ENCODE results near the gene PTGDS. TPM values are rescaled to one million over a fixed set of nuclear protein-coding genes. Genes with fewer than 3 reads are reported as not detected.

PTGDS gene
- total RNA-seq, 1 experiment from 2014 or later = 2.2 TPM

DNA sequence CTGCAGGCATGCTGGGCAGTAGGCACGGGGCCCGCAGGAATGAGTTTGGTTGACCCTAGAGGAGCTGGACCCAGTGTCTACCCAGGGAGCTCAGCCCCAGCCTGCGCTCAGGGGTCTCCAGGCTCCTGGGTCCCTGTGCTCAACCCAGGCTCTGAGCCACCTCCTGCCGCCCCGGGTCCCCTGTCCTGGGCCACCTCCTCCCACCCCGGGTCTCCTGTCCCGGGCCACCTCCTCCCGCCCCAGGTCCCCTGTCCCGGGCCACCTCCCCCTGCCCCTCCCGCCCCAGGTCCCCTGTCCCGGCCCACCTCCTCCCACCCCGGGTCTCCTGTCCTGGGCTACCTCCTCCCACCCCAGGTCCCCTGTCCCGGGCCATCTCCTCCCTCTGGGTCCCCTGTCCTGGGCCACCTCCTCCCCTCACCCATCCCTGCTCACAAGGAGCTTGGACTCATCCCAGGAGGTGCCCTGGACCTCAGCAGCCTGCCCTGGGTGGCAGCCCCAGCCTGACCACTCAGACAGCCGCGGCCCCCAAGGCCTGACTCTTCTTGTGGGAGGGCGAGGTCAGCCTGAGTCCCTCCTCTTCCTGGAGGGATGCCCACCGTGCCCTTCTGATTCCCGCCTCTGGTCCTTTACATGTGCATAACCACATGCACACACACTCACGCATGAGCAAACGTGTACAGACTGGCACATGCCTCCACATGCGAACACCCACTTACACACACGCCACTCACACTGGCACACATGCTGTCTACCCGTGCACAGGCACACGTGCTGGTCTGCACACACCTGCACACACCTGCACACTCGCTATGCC, 22.8 kb upstream of the PTGDS start:
- no peaks in the 10 kb centered on the region for H3K4me1 Mint-ChIP-seq
- no peaks in the 10 kb centered on the region for H3K27me3 Mint-ChIP-seq (ENCODE audit: low read depth)
- no peaks in the 10 kb centered on the region for H3K36me3 Mint-ChIP-seq
- POLR2A ChIA-PET = no interaction called here
- no peak overlapping the region; the same call in 1 of the 2 replicates for H3K27ac Mint-ChIP-seq
- CTCF ChIA-PET = interaction anchor here (0.8 to 2.9 kb wide), 4 partner anchors 21 to 81 kb away, joined by 4 to 17 read pairs (median 4); no protein-coding TSS in a partner anchor
- no peak overlapping the region for H3K4me3 Mint-ChIP-seq
- ATAC-seq (no peak), DNase-seq (ENCODE audit: low spot score) (no peak)
- TF ChIP-seq ZNF416 (CRISPR knock-in tag; IDR thresholded peaks at IDR 0.05) = no peak
- TF ChIP-seq JUN (CRISPR knock-in tag; IDR thresholded peaks at IDR 0.05) = no peak
- TF ChIP-seq, protein P1, sequence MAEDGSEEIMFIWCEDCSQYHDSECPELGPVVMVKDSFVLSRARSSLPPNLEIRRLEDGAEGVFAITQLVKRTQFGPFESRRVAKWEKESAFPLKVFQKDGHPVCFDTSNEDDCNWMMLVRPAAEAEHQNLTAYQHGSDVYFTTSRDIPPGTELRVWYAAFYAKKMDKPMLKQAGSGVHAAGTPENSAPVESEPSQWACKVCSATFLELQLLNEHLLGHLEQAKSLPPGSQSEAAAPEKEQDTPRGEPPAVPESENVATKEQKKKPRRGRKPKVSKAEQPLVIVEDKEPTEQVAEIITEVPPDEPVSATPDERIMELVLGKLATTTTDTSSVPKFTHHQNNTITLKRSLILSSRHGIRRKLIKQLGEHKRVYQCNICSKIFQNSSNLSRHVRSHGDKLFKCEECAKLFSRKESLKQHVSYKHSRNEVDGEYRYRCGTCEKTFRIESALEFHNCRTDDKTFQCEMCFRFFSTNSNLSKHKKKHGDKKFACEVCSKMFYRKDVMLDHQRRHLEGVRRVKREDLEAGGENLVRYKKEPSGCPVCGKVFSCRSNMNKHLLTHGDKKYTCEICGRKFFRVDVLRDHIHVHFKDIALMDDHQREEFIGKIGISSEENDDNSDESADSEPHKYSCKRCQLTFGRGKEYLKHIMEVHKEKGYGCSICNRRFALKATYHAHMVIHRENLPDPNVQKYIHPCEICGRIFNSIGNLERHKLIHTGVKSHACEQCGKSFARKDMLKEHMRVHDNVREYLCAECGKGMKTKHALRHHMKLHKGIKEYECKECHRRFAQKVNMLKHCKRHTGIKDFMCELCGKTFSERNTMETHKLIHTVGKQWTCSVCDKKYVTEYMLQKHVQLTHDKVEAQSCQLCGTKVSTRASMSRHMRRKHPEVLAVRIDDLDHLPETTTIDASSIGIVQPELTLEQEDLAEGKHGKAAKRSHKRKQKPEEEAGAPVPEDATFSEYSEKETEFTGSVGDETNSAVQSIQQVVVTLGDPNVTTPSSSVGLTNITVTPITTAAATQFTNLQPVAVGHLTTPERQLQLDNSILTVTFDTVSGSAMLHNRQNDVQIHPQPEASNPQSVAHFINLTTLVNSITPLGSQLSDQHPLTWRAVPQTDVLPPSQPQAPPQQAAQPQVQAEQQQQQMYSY (CRISPR knock-in tag; IDR thresholded peaks at IDR 0.05) = no peak
- TF ChIP-seq SOX15 (CRISPR knock-in tag; IDR thresholded peaks at IDR 0.05) = no peak
- TF ChIP-seq, protein P2, sequence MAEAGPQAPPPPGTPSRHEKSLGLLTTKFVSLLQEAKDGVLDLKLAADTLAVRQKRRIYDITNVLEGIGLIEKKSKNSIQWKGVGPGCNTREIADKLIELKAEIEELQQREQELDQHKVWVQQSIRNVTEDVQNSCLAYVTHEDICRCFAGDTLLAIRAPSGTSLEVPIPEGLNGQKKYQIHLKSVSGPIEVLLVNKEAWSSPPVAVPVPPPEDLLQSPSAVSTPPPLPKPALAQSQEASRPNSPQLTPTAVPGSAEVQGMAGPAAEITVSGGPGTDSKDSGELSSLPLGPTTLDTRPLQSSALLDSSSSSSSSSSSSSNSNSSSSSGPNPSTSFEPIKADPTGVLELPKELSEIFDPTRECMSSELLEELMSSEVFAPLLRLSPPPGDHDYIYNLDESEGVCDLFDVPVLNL (CRISPR knock-in tag; IDR thresholded peaks at IDR 0.05; ENCODE audit: borderline replicate concordance, low read depth) = no peak
- TF ChIP-seq, protein P3, sequence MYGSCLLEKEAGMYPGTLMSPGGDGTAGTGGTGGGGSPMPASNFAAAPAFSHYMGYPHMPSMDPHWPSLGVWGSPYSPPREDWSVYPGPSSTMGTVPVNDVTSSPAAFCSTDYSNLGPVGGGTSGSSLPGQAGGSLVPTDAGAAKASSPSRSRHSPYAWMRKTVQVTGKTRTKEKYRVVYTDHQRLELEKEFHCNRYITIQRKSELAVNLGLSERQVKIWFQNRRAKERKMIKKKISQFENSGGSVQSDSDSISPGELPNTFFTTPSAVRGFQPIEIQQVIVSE (CRISPR knock-in tag; IDR thresholded peaks at IDR 0.05; ENCODE audit: borderline replicate concordance) = no peak
- TF ChIP-seq JAZF1 (CRISPR knock-in tag; IDR thresholded peaks at IDR 0.05) = no peak
- TF ChIP-seq, protein P4, sequence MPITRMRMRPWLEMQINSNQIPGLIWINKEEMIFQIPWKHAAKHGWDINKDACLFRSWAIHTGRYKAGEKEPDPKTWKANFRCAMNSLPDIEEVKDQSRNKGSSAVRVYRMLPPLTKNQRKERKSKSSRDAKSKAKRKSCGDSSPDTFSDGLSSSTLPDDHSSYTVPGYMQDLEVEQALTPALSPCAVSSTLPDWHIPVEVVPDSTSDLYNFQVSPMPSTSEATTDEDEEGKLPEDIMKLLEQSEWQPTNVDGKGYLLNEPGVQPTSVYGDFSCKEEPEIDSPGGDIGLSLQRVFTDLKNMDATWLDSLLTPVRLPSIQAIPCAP (CRISPR knock-in tag; IDR thresholded peaks at IDR 0.05) = no peak
- no peak for TF ChIP-seq NFYB (CRISPR knock-in tag; conservative IDR thresholded peaks at IDR 0.05; ENCODE audit: low read depth)
- TF ChIP-seq, protein P5, sequence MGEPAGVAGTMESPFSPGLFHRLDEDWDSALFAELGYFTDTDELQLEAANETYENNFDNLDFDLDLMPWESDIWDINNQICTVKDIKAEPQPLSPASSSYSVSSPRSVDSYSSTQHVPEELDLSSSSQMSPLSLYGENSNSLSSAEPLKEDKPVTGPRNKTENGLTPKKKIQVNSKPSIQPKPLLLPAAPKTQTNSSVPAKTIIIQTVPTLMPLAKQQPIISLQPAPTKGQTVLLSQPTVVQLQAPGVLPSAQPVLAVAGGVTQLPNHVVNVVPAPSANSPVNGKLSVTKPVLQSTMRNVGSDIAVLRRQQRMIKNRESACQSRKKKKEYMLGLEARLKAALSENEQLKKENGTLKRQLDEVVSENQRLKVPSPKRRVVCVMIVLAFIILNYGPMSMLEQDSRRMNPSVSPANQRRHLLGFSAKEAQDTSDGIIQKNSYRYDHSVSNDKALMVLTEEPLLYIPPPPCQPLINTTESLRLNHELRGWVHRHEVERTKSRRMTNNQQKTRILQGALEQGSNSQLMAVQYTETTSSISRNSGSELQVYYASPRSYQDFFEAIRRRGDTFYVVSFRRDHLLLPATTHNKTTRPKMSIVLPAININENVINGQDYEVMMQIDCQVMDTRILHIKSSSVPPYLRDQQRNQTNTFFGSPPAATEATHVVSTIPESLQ (CRISPR knock-in tag; IDR thresholded peaks at IDR 0.05) = no peak
- TF ChIP-seq TP53 (CRISPR knock-in tag; IDR thresholded peaks at IDR 0.05) = no peak
- no peak for TF ChIP-seq ELF4 (CRISPR knock-in tag; IDR thresholded peaks at IDR 0.05; ENCODE audit: low read depth)
- no peak for TF ChIP-seq ZNF121 (CRISPR knock-in tag; IDR thresholded peaks at IDR 0.05)
- peaks cover 9% of the 10 kb centered on the region for H3K9me3 Mint-ChIP-seq

DNA sequence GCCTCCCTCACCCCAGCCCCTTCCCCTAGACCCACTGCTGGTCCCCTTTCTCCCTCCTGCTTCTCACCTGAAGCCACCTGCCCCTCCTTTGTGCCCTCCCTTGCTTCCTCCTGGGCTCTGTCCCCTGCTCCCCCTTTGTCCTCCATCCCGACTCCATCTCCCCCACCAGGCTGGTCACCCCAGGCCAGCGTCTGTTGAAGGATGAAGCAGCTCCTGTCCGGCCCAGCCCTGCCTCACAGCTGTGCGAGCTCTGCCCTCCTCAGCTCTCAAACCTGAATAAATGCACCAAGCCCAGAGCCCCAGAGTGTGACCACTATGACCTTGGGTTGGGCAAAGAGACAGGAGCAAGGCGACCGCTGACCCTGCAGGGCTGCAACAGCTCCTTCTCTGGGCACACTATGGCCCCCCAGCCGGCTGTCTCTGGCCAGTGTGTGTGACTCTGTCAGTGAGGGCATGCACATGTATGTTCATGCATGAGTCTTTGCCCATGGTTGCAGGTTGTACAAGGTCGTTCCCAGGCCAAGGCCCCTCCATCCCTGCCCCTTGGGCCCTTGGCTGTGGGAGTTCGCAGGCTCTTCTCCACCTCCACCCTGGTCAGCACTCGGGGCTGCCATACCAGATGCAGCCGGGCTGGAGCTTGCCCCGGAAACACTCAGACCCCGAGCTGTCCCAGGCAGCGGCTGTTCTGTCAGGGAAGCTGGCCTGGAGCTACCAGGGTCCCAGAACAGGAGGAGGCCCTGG, 21.9 kb upstream of the PTGDS start:
- Mint-ChIP-seq H3K36me3 (no peaks in the 10 kb centered on the region), H3K27me3 (ENCODE audit: low read depth) (no peaks in the 10 kb centered on the region), H3K27ac (peak overlapping the region; percentile 70; the same call in 1 of the 2 replicates), H3K9me3 (peaks cover 9% of the 10 kb centered on the region), H3K4me1 (no peaks in the 10 kb centered on the region), H3K4me3 (no peak overlapping the region)
- ChIA-PET CTCF (interaction anchor here (1.4 to 2.9 kb wide), 3 partner anchors 20 to 80 kb away, joined by 4 to 17 read pairs (median 4); no protein-coding TSS in a partner anchor), POLR2A (no interaction called here)
- ATAC-seq (no peak), DNase-seq (ENCODE audit: low spot score) (no peak)
- no peak for TF ChIP-seq ZNF219 (CRISPR knock-in tag; IDR thresholded peaks at IDR 0.05; ENCODE audit: borderline replicate concordance)
- TF ChIP-seq, protein P6, sequence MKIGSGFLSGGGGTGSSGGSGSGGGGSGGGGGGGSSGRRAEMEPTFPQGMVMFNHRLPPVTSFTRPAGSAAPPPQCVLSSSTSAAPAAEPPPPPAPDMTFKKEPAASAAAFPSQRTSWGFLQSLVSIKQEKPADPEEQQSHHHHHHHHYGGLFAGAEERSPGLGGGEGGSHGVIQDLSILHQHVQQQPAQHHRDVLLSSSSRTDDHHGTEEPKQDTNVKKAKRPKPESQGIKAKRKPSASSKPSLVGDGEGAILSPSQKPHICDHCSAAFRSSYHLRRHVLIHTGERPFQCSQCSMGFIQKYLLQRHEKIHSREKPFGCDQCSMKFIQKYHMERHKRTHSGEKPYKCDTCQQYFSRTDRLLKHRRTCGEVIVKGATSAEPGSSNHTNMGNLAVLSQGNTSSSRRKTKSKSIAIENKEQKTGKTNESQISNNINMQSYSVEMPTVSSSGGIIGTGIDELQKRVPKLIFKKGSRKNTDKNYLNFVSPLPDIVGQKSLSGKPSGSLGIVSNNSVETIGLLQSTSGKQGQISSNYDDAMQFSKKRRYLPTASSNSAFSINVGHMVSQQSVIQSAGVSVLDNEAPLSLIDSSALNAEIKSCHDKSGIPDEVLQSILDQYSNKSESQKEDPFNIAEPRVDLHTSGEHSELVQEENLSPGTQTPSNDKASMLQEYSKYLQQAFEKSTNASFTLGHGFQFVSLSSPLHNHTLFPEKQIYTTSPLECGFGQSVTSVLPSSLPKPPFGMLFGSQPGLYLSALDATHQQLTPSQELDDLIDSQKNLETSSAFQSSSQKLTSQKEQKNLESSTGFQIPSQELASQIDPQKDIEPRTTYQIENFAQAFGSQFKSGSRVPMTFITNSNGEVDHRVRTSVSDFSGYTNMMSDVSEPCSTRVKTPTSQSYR (CRISPR knock-in tag; IDR thresholded peaks at IDR 0.05) = no peak
- TF ChIP-seq TCF7 (CRISPR knock-in tag; IDR thresholded peaks at IDR 0.05; ENCODE audit: low read depth) = no peak
- no peak for TF ChIP-seq ETV6 (CRISPR knock-in tag; IDR thresholded peaks at IDR 0.05)
- TF ChIP-seq, protein P7, sequence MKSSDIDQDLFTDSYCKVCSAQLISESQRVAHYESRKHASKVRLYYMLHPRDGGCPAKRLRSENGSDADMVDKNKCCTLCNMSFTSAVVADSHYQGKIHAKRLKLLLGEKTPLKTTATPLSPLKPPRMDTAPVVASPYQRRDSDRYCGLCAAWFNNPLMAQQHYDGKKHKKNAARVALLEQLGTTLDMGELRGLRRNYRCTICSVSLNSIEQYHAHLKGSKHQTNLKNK (CRISPR knock-in tag; IDR thresholded peaks at IDR 0.05) = no peak
- no peak for TF ChIP-seq NR2C2 (CRISPR knock-in tag; IDR thresholded peaks at IDR 0.05)
- no peak for TF ChIP-seq ZNF121 (CRISPR knock-in tag; IDR thresholded peaks at IDR 0.05)
- no peak for TF ChIP-seq ZNF138 (CRISPR knock-in tag; conservative IDR thresholded peaks at IDR 0.05)
- no peak for TF ChIP-seq CBFB (CRISPR knock-in tag; IDR thresholded peaks at IDR 0.05; ENCODE audit: low read depth)
- TF ChIP-seq MXD4 (CRISPR knock-in tag; IDR thresholded peaks at IDR 0.05; ENCODE audit: borderline replicate concordance) = no peak
